Stomach (tissue), 4 donors: ENCODE measurements around the gene RPE65.

Experiments used
- POLR2A ChIP-seq, 4 donors: fragments of 450-650 bp; IDR thresholded peaks; one replicate each; pipeline ENCODE4 v1.6.1; 2016; ENCODE audit warnings: antibody characterized with exemption in 4 of 4, control low read depth in 2 of 4, mild to moderate bottlenecking in 1 of 4, moderate library complexity in 1 of 4
- TF ChIP-seq, protein P1 (sequence below), 7 experiments: fragments of 450-650 bp in 4 of 7; fragments of 200-600 bp in 3 of 7; sonication (generic) in 3 of 7; IDR thresholded peaks; one replicate each; pipeline ENCODE4 v1.5.1; 2016 to 2019; ENCODE audit warnings: antibody characterized with exemption in 7 of 7, control low read depth in 2 of 7, mild to moderate bottlenecking in 1 of 7

DNA sequence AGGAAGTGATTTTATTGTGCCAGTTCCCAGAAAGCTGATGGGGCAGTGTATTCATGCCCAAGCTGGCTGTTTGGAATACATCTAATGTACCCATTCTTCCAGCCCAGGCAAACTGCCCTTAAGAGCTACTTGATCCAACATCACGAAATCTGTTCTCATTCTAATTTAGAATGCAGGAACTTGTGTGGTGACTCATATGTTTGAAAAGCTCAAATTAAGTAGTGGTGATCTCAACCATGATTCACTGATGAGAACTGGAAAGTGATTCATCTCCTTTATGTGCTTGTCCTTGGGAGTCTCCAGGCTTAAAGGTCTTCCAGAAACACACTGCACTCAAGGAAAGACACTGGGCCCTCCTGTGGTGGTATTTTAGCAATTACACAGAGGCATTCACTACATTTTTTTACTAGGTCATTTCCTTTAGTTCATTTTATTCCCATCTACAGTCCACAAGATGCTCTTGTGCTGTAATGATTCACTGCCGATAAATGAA is 65.4 kb downstream of the RPE65 start:
- no peak for TF ChIP-seq POLR2A (IDR thresholded peaks at IDR 0.05)
- TF ChIP-seq, protein P1, sequence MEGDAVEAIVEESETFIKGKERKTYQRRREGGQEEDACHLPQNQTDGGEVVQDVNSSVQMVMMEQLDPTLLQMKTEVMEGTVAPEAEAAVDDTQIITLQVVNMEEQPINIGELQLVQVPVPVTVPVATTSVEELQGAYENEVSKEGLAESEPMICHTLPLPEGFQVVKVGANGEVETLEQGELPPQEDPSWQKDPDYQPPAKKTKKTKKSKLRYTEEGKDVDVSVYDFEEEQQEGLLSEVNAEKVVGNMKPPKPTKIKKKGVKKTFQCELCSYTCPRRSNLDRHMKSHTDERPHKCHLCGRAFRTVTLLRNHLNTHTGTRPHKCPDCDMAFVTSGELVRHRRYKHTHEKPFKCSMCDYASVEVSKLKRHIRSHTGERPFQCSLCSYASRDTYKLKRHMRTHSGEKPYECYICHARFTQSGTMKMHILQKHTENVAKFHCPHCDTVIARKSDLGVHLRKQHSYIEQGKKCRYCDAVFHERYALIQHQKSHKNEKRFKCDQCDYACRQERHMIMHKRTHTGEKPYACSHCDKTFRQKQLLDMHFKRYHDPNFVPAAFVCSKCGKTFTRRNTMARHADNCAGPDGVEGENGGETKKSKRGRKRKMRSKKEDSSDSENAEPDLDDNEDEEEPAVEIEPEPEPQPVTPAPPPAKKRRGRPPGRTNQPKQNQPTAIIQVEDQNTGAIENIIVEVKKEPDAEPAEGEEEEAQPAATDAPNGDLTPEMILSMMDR (IDR thresholded peaks at IDR 0.05): no peak
